OCI-LY1 (cell line): ENCODE results near the gene ABCB10.

Source experiments
- H2AFZ ChIP-seq: fragments of 200-600 bp; sonication (generic), shearing (Covaris generic); 2 replicates; pipeline ENCODE4 v1.6.0; 2014; ENCODE audit warnings: antibody characterized with exemption, mild to moderate bottlenecking, low read length
- H3F3A ChIP-seq: fragments of 200-600 bp; sonication (generic), shearing (Covaris generic); 2 replicates; pipeline ENCODE4 v1.6.0; 2014; ENCODE audit warnings: mild to moderate bottlenecking, antibody characterized with exemption, low read length, moderate library complexity; ENCODE audit not compliant: insufficient read depth
- H3K27ac ChIP-seq: fragments of 200-600 bp; sonication (generic); 2 replicates; pipeline ENCODE4 v1.5.1; 2014; ENCODE audit warnings: low read length, mixed run types, mild to moderate bottlenecking, low read depth; ENCODE audit not compliant: poor library complexity, severe bottlenecking
- H3K27me3 ChIP-seq: fragments of 200-600 bp; sonication (generic); 2 replicates; pipeline ENCODE4 v1.6.0; 2014; ENCODE audit warnings: antibody characterized with exemption, mild to moderate bottlenecking, low read length, moderate library complexity; ENCODE audit not compliant: insufficient read depth
- H3K36me3 ChIP-seq: fragments of 200-600 bp; sonication (generic); 2 replicates; pipeline ENCODE4 v1.6.1; 2014; ENCODE audit warnings: mild to moderate bottlenecking, antibody characterized with exemption, low read length, moderate library complexity, mixed read lengths; ENCODE audit not compliant: insufficient read depth
- H3K4me1 ChIP-seq: fragments of 200-600 bp; sonication (generic); 2 replicates; pipeline ENCODE4 v1.5.1; 2014; ENCODE audit warnings: mild to moderate bottlenecking, low read length, moderate library complexity; ENCODE audit not compliant: insufficient read depth, severe bottlenecking
- H3K4me2 ChIP-seq: fragments of 200-600 bp; sonication (generic), shearing (Covaris generic); 2 replicates; pipeline ENCODE4 v1.6.1; 2014; ENCODE audit warnings: low read length
- H3K4me3 ChIP-seq: fragments of 200-600 bp; sonication (generic); 2 replicates; pipeline ENCODE4 v1.5.1; 2014; ENCODE audit warnings: low read length, low read depth, mild to moderate bottlenecking, mixed read lengths; ENCODE audit not compliant: poor library complexity, severe bottlenecking
- H3K79me2 ChIP-seq: fragments of 200-600 bp; shearing (Covaris generic); 2 replicates; pipeline ENCODE4 v1.6.1; 2016; ENCODE audit warnings: mixed run types, low read length, mixed read lengths; ENCODE audit not compliant: insufficient read depth
- H3K9ac ChIP-seq: fragments of 200-600 bp; sonication (generic), shearing (Covaris generic); 2 replicates; pipeline ENCODE4 v1.6.1; 2014; ENCODE audit warnings: mild to moderate bottlenecking, low read length, mixed read lengths
- H3K9me2 ChIP-seq: fragments of 200-600 bp; sonication (generic), shearing (Covaris generic); 2 replicates; pipeline ENCODE4 v1.6.1; 2014; ENCODE audit warnings: low read depth, mild to moderate bottlenecking, low read length, mixed read lengths
- H3K9me3 ChIP-seq: fragments of 200-600 bp; shearing (Covaris generic); 2 replicates; pipeline ENCODE4 v1.6.1; 2014; ENCODE audit warnings: low read length, mixed read lengths
- H4K20me1 ChIP-seq: fragments of 200-600 bp; sonication (generic), shearing (Covaris generic); 2 replicates; pipeline ENCODE4 v1.6.0; 2016; ENCODE audit warnings: mild to moderate bottlenecking, low read length; ENCODE audit not compliant: insufficient read depth
- CTCF ChIP-seq: fragments of 200-600 bp; sonication (generic), shearing (Covaris generic); IDR thresholded peaks from 2 replicates; pipeline ENCODE4 v1.5.1; 2017; ENCODE audit warnings: mild to moderate bottlenecking, antibody characterized with exemption, low read length, moderate library complexity, mixed read lengths
- EZH2 ChIP-seq: fragments of 200-600 bp; sonication (generic), shearing (Covaris generic); IDR thresholded peaks from 2 replicates; pipeline ENCODE4 v1.8.0; 2017; ENCODE audit warnings: borderline replicate concordance, mixed run types, mild to moderate bottlenecking, antibody characterized with exemption, low read length, moderate library complexity, mixed read lengths

The ABCB10 gene

GRCh38 chr1:229593800-229594199 is 35.3 kb upstream of the ABCB10 start:
- no peak overlapping the region for H2AFZ ChIP-seq
- peaks cover 39% of the 10 kb centered on the region; the same call in 1 of the 2 replicates for H3K36me3 ChIP-seq
- TF ChIP-seq EZH2, result no peak
- no peak for TF ChIP-seq CTCF

DNA sequence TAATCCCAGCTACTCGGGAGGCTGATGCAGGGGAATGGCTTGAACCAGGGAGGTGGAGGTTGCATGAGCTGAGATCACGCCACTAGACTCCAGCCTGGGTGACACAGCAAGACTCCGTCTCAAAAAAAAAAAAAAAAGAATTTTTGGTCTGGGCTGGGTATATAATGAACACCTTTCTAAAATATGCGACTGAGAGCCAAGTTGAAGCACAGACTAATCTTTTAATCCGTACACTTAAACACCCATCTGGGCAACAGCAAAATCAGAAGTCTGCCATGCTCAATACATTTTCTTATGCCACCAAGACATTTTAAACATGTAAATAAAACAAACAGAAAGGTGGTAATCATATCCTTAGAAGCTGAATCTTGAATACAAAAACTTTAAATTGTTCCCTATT is 31.6 kb upstream of the ABCB10 start:
- H3K9me3 ChIP-seq, result no peaks in the 10 kb centered on the region
- no peak overlapping the region for H3K4me3 ChIP-seq
- no peak overlapping the region for H3K9ac ChIP-seq
- no peaks in the 10 kb centered on the region for H4K20me1 ChIP-seq
- H3K4me2 ChIP-seq, result no peak overlapping the region
- no peaks in the 10 kb centered on the region for H3K27me3 ChIP-seq
- no peaks in the 10 kb centered on the region for H3K9me2 ChIP-seq
- TF ChIP-seq CTCF (no peak), EZH2 (no peak)
- no peaks in the 10 kb centered on the region for H3K79me2 ChIP-seq
- H3K27ac ChIP-seq, result no peak overlapping the region
- H3K4me1 ChIP-seq, result no peaks in the 10 kb centered on the region
- H2AFZ ChIP-seq, result no peak overlapping the region
- H3F3A ChIP-seq, result no peaks in the 10 kb centered on the region
- H3K36me3 ChIP-seq, result peaks cover 23% of the 10 kb centered on the region; the same call in 1 of the 2 replicates

More at GRCh38 chr1:229593800-229594199, 35.3 kb upstream of the ABCB10 start:
- Histone ChIP-seq H3K79me2 (no peaks in the 10 kb centered on the region), H3K9me3 (no peaks in the 10 kb centered on the region), H3K27ac (no peak overlapping the region), H3F3A (no peaks in the 10 kb centered on the region), H3K4me3 (no peak overlapping the region), H3K4me1 (no peaks in the 10 kb centered on the region), H4K20me1 (no peaks in the 10 kb centered on the region), H3K9me2 (no peaks in the 10 kb centered on the region), H3K4me2 (no peak overlapping the region), H3K27me3 (no peaks in the 10 kb centered on the region), H3K9ac (no peak overlapping the region)

GRCh38 chr1:229585338-229585737 is 26.8 kb upstream of the ABCB10 start:
- Histone ChIP-seq H3K9me3 (no peaks in the 10 kb centered on the region), H2AFZ (no peak overlapping the region), H3K4me1 (no peaks in the 10 kb centered on the region), H3K27ac (no peak overlapping the region), H3K36me3 (no peaks in the 10 kb centered on the region), H3F3A (no peaks in the 10 kb centered on the region), H3K27me3 (no peaks in the 10 kb centered on the region), H3K79me2 (no peaks in the 10 kb centered on the region), H3K4me2 (no peak overlapping the region), H3K9ac (no peak overlapping the region), H3K9me2 (no peaks in the 10 kb centered on the region), H4K20me1 (no peaks in the 10 kb centered on the region), H3K4me3 (no peak overlapping the region)
- TF ChIP-seq CTCF (no peak), EZH2 (no peak)
